HG03565 (cell line): Measurements from ENCODE around the gene KCTD7.
"Not testable (repeated sequence)": the region's sequence is repeated elsewhere in the genome, so short reads cannot be mapped to it uniquely, and the experiment has no call there.

Source experiments
- ATAC-seq: cut with Tn5 transposase; IDR thresholded peaks from one replicate; pipeline ENCODE4 v1.9.1; 2021; ENCODE audit warnings: mild to moderate bottlenecking, moderate library complexity; ENCODE audit not compliant: unreplicated experiment

Gene KCTD7

DNA sequence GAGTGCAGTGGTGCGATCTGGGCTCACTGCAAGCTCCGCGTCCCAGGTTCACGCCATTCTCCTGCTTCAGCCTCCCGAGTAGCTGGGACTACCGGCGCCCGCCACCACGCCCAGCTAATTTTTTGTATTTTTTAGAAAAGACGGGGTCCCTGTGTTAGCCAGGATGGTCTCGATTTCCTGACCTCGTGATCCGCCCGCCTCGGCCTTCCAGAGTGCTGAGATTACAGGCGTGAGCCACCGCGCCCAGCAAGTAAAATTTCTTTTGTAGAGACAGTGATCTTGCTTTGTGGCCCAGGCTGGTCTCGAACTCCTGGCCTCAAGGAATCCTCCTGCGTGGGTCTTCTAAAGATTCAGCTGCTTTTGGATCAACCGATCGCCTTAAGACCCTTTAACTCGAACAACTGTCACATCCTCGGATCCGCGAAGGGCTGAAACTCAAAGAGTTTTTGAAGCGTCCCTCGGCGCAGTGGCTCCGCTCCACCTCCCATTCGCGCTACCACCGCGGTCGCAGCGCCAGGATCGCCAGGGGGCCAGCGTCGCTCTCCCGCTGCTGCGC lies 25.1 kb downstream of the KCTD7 start:
- not testable (repeated sequence) for ATAC-seq

- ATAC-seq = peak; percentile 85
These were observed 25.8 kb downstream of the KCTD7 start for GRCh38 chr7:66654275-66655112.

- ATAC-seq = not testable (repeated sequence)
These were observed 26.6 kb downstream of the KCTD7 start for GRCh38 chr7:66655113-66655806.

- ATAC-seq = not testable (repeated sequence)
These were observed 27.3 kb downstream of the KCTD7 start for GRCh38 chr7:66655826-66656485.

GRCh38 chr7:66657798-66658197 lies 29.1 kb downstream of the KCTD7 start:
- ATAC-seq = no peak

DNA sequence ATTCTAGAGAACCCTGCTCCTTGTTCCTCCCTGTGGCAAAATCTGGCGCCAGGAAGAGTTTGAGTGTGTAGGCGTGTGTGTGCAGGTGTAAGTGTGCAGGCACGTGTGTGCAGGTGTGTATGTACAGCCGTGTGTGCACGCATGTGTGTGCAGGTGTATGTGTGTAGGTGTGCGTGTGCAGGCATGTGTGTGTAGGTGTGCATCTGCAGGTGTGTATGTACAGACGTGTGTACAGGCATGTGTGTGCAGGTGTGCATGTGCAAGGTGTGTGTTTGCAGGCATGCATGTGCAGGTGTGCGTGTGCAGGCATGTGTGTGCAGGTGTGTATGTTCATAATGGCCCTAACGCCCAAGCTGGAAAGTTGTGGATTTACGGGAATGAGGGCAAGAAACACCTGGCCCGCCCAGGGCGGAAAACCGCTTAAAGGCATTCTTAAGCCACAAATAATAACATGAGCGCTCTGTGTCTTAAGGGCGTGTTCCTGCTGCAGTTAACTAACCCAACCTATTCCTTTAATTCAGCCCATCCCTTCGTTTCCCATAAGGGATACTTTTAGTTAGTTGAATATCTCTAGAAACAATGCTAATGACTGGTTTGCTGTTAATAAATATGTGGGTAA lies 34.1 kb downstream of the KCTD7 start:
- no peak for ATAC-seq

- no peak for ATAC-seq
These were observed 36.1 kb downstream of the KCTD7 start for GRCh38 chr7:66664590-66665293.

- no peak for ATAC-seq
These were observed 37.8 kb downstream of the KCTD7 start for GRCh38 chr7:66666313-66666952.

- no peak for ATAC-seq
These were observed 38.5 kb downstream of the KCTD7 start for GRCh38 chr7:66667023-66667728.

DNA sequence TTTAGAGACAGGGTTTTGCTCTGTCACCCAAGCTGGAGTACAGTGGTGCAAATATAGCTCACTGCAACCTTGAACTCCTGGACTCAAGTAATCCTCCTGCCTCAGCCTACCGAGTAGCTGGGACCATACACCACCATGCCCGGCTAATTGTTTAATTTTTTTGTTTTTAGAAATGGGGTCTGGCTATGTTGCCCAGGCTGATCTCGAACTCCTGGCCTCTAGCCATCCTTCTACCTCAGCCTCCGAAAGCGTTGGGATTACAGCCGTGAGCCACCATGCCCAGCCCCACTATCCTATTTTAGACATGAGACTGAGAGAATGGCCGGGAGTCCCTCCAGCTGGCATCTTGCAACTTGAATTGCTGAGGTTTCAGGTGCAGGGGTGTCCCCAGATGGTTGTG lies 39.4 kb downstream of the KCTD7 start:
- no peak for ATAC-seq

- no peak for ATAC-seq
These were observed 40.0 kb downstream of the KCTD7 start for GRCh38 chr7:66668677-66669076.

DNA sequence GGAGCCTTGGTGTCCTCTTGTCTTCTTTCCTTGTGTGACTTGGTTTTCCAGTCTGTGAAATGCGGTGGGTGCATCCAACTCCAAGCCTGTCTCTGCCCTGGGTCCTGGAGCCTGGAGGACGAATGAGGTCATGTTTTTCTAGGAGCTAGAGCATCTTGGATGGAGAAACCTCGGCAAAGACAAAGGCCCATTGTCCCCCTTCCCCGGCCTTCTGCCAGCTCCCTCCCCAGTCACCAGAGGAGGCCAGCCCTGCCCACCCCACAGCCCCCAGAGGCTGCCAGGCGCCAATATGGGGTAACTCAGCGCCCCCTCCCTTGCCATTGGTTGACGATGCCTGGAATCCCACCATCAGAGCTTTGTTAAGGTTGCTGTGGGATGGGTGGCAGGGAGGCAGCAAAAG lies 40.4 kb downstream of the KCTD7 start:
- ATAC-seq = no peak

DNA sequence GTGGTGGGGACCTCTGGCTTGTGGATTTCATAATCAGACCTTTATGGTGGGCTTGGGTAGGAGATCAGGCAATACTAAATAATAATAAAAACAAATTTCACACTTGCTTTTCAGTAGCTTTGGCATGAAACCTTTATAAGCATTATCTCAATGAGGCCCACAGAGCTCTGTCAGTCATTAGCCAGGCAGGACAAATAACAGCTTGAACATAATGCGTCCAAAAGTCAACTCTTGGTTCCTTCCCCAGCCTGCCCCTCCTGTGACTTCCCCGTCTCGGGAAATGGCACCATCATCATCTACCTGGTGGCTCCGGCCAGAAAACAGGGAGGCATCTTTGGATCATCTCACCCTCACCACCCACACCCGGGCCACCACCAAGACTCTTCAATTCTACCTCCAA lies 40.8 kb downstream of the KCTD7 start:
- ATAC-seq = no peak

GRCh38 chr7:66671034-66671433 lies 42.4 kb downstream of the KCTD7 start:
- ATAC-seq = no peak

- ATAC-seq = not testable (repeated sequence)
These were observed 42.8 kb downstream of the KCTD7 start for GRCh38 chr7:66671486-66671885.

DNA sequence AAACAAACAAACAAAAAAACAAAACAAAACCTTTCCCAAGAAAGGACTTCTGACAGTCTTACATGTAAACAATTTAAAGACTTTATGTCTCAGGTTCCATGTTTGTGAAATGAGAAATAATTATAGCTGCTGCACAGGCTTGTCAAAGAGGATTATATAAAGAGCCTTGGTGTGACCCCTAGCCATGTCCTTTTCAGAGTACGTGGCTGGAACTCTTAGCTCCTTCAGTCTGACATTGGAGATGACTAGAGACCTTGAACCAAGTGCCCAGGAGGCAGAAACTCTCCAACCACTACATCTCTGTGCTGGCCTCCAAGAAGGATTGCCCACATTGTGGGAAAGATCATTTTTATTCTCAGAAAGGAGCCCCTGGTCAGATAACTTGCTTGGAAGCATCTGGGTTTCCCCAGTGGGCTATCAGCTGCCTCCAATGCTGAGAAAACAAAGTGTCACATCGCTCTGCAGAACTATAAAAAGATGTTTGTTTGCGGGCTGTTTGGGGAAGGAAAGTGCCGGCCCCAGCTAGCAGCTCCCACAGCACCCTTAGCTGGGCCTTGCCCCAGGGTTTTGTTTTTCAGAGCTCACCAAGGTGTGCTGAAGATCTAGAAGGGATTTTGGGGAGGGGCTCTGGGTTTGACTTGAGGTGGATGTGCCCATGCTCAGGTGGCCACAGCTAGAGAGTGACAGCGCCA lies 43.9 kb downstream of the KCTD7 start:
- ATAC-seq = not testable (repeated sequence)

- ATAC-seq = not testable (repeated sequence)
These were observed 44.5 kb downstream of the KCTD7 start for GRCh38 chr7:66673124-66673640.

GRCh38 chr7:66679633-66680244 lies 51.1 kb downstream of the KCTD7 start:
- no peak for ATAC-seq
